ENCODE data around the gene DPYSL3. TPM values are rescaled to one million over a fixed set of nuclear protein-coding genes. Genes with fewer than 3 reads are reported as not detected.
A peak's percentile ranks its signal among the peaks of the same experiment; 100 is the strongest.

The DPYSL3 gene
- total RNA-seq, 2 donors from 2014 or later = 161 to 255 TPM

DNA sequence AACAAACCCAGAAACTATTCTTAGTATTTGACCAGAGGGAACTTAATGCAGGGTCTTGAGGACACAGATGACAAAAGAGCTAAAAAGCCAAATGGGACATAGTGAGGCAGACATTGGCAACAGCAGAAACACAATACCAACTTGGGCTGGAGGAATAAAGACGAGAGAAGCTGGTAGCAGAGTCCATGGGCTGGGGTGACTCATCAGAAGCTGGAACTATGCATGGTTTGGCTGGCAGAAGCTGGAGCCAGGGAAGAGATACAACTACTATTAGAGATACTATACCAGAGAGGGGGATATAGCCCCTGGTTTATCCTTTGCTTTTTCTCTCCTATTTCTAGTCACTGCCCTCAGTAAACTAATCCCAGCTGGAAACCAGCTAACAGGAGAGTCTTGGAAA lies 29.2 kb upstream of the DPYSL3 start:
- Histone ChIP-seq H3K27ac (no peak overlapping the region), H3K9me3 (no peaks in the 10 kb centered on the region), H3K4me3 (no peak overlapping the region), H3K27me3 (replicated peaks; ENCODE audit: insufficient read depth) (no peaks in the 10 kb centered on the region), H3K36me3 (no peaks in the 10 kb centered on the region), H3K4me1 (ENCODE audit: control insufficient read depth in 1 of 2, low read depth in 2 of 2) (peaks cover 6 to 39% of the 10 kb centered on the region in 2 donors)
- no peak for ATAC-seq (ENCODE audit: insufficient number of reproducible peaks, low FRiP score, low read depth)
- no peak for DNase-seq (ENCODE audit: low spot score)
- TF ChIP-seq, protein P1, sequence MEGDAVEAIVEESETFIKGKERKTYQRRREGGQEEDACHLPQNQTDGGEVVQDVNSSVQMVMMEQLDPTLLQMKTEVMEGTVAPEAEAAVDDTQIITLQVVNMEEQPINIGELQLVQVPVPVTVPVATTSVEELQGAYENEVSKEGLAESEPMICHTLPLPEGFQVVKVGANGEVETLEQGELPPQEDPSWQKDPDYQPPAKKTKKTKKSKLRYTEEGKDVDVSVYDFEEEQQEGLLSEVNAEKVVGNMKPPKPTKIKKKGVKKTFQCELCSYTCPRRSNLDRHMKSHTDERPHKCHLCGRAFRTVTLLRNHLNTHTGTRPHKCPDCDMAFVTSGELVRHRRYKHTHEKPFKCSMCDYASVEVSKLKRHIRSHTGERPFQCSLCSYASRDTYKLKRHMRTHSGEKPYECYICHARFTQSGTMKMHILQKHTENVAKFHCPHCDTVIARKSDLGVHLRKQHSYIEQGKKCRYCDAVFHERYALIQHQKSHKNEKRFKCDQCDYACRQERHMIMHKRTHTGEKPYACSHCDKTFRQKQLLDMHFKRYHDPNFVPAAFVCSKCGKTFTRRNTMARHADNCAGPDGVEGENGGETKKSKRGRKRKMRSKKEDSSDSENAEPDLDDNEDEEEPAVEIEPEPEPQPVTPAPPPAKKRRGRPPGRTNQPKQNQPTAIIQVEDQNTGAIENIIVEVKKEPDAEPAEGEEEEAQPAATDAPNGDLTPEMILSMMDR (IDR thresholded peaks at IDR 0.05) = no peak

DNA sequence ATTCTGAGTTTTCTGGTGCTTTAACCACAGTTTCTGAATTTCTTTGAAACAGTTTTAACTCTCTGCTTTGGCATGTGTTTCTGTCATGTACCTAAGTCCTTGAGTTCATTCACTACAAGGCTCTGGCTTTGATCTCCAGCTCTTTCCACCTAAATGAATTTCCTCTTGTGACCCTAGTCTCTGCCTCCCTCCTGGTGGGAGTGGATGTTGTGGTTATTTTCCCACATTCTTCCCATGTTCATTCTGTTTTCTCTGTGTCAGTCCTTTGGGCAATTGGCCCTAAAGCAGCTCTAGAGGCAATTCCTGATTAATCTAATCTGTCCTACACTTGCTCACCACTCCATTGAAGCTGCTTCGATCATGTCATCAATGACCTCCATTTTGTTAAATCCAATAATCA lies 28.4 kb upstream of the DPYSL3 start:
- Histone ChIP-seq H3K4me1 (ENCODE audit: control insufficient read depth in 1 of 2, low read depth in 2 of 2) (peaks cover 6 to 39% of the 10 kb centered on the region in 2 donors), H3K27me3 (replicated peaks; ENCODE audit: insufficient read depth) (no peaks in the 10 kb centered on the region), H3K4me3 (no peak overlapping the region), H3K27ac (no peak overlapping the region), H3K9me3 (no peaks in the 10 kb centered on the region), H3K36me3 (no peaks in the 10 kb centered on the region)
- DNase-seq (ENCODE audit: low spot score) (no peak), ATAC-seq (ENCODE audit: insufficient number of reproducible peaks, low FRiP score, low read depth) (no peak)
- TF ChIP-seq, protein P1 (IDR thresholded peaks at IDR 0.05) = no peak

DNA sequence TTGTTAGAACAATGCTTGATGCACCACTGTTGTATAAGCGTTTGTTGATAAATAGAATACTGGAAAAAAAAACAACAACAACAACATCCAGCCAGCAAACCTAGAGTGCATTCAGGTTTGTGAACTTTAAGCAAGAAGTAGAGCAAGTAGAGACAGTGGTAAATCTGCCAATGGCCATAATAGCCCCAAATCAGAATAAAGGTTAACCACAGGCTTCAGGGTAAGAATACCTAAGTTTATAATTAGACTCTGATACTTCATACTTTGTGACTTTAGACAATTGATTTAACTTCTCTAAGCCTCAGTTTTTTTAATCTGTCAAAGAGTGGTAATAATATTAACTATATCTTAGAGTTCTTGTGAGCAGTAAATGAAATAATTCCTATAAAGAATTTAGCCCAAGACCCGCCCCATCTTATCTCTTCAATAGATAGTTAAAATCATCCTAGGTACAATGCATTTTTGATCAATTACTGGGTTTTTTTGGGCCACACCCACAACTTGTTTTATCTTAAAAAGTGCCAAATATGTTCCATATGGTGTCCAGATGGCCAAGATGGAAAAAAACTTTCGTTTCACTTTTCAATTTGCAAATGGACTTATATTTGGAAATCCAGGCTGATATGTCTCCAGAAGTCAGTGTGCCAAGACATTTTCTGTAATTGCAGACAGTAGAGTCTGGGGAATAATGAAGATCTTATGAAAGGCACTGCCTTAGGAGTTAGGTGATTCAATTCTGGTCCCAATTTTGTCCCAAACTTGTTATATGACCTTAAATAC lies 24.5 kb upstream of the DPYSL3 start:
- peak overlapping the region in 1 of 2 donors; percentile 6 for H3K27ac ChIP-seq
- no peaks in the 10 kb centered on the region for H3K27me3 ChIP-seq (replicated peaks; ENCODE audit: insufficient read depth)
- DNase-seq (ENCODE audit: low spot score) (no peak), ATAC-seq (ENCODE audit: insufficient number of reproducible peaks, low FRiP score, low read depth) (no peak)
- no peaks in the 10 kb centered on the region for H3K36me3 ChIP-seq
- no peak overlapping the region for H3K4me3 ChIP-seq
- TF ChIP-seq, protein P1 (IDR thresholded peaks at IDR 0.05) = no peak
- H3K4me1 ChIP-seq (ENCODE audit: control insufficient read depth in 1 of 2, low read depth in 2 of 2) = peaks cover 6 to 40% of the 10 kb centered on the region in 2 donors
- H3K9me3 ChIP-seq = no peaks in the 10 kb centered on the region

DNA sequence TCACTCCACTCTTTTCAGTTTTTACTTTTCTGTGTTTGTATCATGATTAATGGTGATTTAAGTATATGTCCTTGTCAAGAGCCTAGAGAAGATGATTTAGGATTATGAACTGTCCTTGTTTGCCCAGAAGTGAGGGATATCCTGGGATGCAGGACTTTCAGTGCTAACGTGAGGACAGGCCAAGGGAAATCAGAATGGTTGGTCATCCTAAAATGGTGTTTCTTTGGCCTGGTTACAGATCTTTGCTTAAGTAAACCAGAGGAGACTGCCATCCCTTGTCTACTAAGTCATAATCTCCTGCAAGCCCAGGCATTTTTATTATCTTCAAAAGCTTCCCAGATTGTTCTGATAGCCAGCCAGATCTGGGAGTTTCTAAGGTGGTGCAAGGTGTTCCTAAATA lies 22.3 kb upstream of the DPYSL3 start:
- peaks cover 6 to 26% of the 10 kb centered on the region in 2 donors for H3K4me1 ChIP-seq (ENCODE audit: control insufficient read depth in 1 of 2, low read depth in 2 of 2)
- H3K27me3 ChIP-seq (replicated peaks; ENCODE audit: insufficient read depth) = no peaks in the 10 kb centered on the region
- TF ChIP-seq, protein P1 (IDR thresholded peaks at IDR 0.05) = no peak
- H3K9me3 ChIP-seq = no peaks in the 10 kb centered on the region
- H3K4me3 ChIP-seq = no peak overlapping the region
- DNase-seq (ENCODE audit: low spot score) (no peak), ATAC-seq (ENCODE audit: insufficient number of reproducible peaks, low FRiP score, low read depth) (no peak)
- no peak overlapping the region for H3K27ac ChIP-seq
- no peaks in the 10 kb centered on the region for H3K36me3 ChIP-seq

DNA sequence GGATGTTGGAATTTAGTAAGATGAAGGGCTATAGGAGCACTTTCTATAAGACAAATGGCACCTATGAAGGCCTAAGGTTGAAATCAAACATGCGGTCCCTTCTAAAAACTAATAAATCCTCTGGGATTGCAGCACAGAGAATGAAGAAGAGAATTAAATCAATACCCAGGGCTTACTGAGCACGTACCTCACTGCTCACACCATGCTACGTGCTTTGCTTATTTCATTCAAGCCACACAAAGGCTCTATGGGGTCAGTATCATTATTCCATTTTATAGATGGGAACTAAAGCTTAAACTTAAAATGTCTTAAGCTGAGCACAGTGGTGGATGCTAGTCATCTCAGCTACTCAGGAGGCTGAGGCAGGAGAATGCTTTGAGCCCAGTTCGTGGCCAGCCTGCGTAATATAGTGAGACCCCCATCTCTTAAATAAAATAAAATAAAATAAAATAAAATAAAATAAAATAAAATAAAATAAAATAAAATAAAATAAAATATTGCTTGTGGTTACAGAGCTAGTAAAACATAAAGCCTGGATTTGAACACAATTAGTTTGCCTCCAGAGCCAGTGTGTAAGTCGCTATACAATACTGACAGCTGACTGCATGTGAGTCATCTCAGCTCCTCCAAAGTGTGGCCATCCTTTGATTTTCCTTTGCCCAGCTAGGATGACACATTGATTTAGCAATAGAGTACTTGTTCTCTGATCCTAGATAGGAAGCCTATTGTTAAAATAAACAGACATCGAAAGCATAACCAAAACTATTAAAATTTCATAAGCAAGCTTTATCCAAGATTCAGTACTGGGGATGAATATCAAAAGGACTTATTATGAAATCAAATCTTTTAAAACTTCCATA lies 20.9 kb upstream of the DPYSL3 start:
- H3K36me3 ChIP-seq = no peaks in the 10 kb centered on the region
- H3K4me1 ChIP-seq (ENCODE audit: control insufficient read depth in 1 of 2, low read depth in 2 of 2) = peaks cover 6 to 16% of the 10 kb centered on the region in 2 donors
- no peaks in the 10 kb centered on the region for H3K27me3 ChIP-seq (replicated peaks; ENCODE audit: insufficient read depth)
- no peak overlapping the region for H3K27ac ChIP-seq
- H3K4me3 ChIP-seq = no peak overlapping the region
- TF ChIP-seq, protein P1 (IDR thresholded peaks at IDR 0.05) = no peak
- no peaks in the 10 kb centered on the region for H3K9me3 ChIP-seq
- ATAC-seq (ENCODE audit: insufficient number of reproducible peaks, low FRiP score, low read depth) (no peak), DNase-seq (ENCODE audit: low spot score) (no peak)
